DLD1 (cell line): ENCODE measurements around the gene CDH1.
"Not testable (repeated sequence)": the region's sequence is repeated elsewhere in the genome, so short reads cannot be mapped to it uniquely, and the experiment has no call there.

Experiments
- in situ Hi-C: cut with HindIII; loops from 2 replicates; pipeline ENCODE4 v1.10.0; 2017; ENCODE audit warnings: low sequenced_read_pairs

Gene CDH1

GRCh38 chr16:68737046-68737729, at the start of gene CDH1:
Gene CDH1, plus strand, starts transcription at chr16:68737292. Its CDS starts 124 bp downstream, at chr16:68737416.
- in situ Hi-C loops: no loop called here

GRCh38 chr16:68689921-68690320, 47.2 kb upstream of the CDH1 start:
- in situ Hi-C loops: no loop called here

- in situ Hi-C loops: no loop called here
These were observed 41.5 kb upstream of the CDH1 start for GRCh38 chr16:68695575-68695974.

- in situ Hi-C loops: no loop called here
These were observed 40.6 kb upstream of the CDH1 start for GRCh38 chr16:68696514-68696913.

- in situ Hi-C loops: no loop called here
These were observed 39.0 kb upstream of the CDH1 start for GRCh38 chr16:68698091-68698490.

- in situ Hi-C loops: no loop called here
These were observed 37.0 kb upstream of the CDH1 start for GRCh38 chr16:68700120-68700519.

- in situ Hi-C loops: no loop called here
These were observed 36.3 kb upstream of the CDH1 start for GRCh38 chr16:68700831-68701230.

GRCh38 chr16:68704232-68704867, 32.7 kb upstream of the CDH1 start:
- in situ Hi-C loops: no loop called here

- in situ Hi-C loops: no loop called here
These were observed 29.5 kb upstream of the CDH1 start for GRCh38 chr16:68707340-68708152.

- in situ Hi-C loops: no loop called here
These were observed 26.9 kb upstream of the CDH1 start for GRCh38 chr16:68710211-68710610.

- in situ Hi-C loops: no loop called here
These were observed 25.5 kb upstream of the CDH1 start for GRCh38 chr16:68711421-68712139.

- in situ Hi-C loops: no loop called here
These were observed 23.7 kb upstream of the CDH1 start for GRCh38 chr16:68713361-68713760.

GRCh38 chr16:68715471-68715870, 21.6 kb upstream of the CDH1 start:
- in situ Hi-C loops: no loop called here

GRCh38 chr16:68716516-68716915, 20.6 kb upstream of the CDH1 start:
- in situ Hi-C loops: not testable (repeated sequence)

GRCh38 chr16:68717684-68718083, 19.4 kb upstream of the CDH1 start:
- in situ Hi-C loops: no loop called here

- in situ Hi-C loops: no loop called here
These were observed 18.5 kb upstream of the CDH1 start for GRCh38 chr16:68718590-68718989.

GRCh38 chr16:68719993-68720489, 17.1 kb upstream of the CDH1 start:
- in situ Hi-C loops: loop anchor here (10.0 kb wide), 1 partner anchor 145 kb away; no protein-coding TSS in a partner anchor

GRCh38 chr16:68722119-68723024, 14.7 kb upstream of the CDH1 start:
- in situ Hi-C loops: loop anchor here (10.0 kb wide), 1 partner anchor 148 kb away; no protein-coding TSS in a partner anchor

GRCh38 chr16:68724797-68725196, 12.3 kb upstream of the CDH1 start:
- in situ Hi-C loops: loop anchor here (10.0 kb wide), 1 partner anchor 150 kb away; no protein-coding TSS in a partner anchor

GRCh38 chr16:68728523-68728922, 8.6 kb upstream of the CDH1 start:
- in situ Hi-C loops: loop anchor here (10.0 kb wide), 1 partner anchor 154 kb away; no protein-coding TSS in a partner anchor
